Stromal cell of bone marrow (primary cell): Measurements from ENCODE around the gene IER3IP1.
"Not testable (repeated sequence)": the region's sequence is repeated elsewhere in the genome, so short reads cannot be mapped to it uniquely, and the experiment has no call there.

Source experiments
- DNase-seq: peaks from one replicate; pipeline ENCODE4 v3.0.0-alpha.2; 2012; ENCODE audit warnings: low read depth

IER3IP1 gene

GRCh38 chr18:47158404-47158803 is 17.8 kb downstream of the IER3IP1 start:
- not testable (repeated sequence) for DNase-seq

DNA sequence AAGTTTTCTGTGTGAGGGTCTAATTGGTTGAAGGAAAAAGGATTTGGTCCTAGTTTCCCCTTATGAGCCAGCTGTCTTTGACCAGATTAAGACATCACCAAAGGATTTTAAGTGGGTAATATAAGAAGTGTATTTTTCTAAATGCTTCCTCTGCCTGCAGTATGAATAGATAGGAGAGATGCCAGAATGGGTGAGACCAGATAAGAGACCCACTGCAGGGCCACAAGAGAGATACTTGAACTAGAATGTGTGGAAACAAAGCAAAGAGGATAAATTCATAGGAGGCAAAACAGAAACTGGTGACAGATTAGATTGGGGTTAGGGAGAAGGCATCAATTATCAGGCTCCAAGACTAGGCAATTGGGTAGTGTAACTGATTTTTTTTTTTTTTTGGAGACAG is 24.7 kb downstream of the IER3IP1 start:
- DNase-seq = no peak

GRCh38 chr18:47150824-47151366 is 25.3 kb downstream of the IER3IP1 start:
- DNase-seq = no peak

GRCh38 chr18:47150029-47150823 is 25.9 kb downstream of the IER3IP1 start, which contains the start of gene HDHD2:
HDHD2 (minus strand) TSS chr18:47150500; CDS start chr18:47136439, 14,061 bp downstream.
- DNase-seq = peak; percentile 62

- DNase-seq = no peak
These were observed 26.6 kb downstream of the IER3IP1 start for GRCh38 chr18:47149457-47150028.

DNA sequence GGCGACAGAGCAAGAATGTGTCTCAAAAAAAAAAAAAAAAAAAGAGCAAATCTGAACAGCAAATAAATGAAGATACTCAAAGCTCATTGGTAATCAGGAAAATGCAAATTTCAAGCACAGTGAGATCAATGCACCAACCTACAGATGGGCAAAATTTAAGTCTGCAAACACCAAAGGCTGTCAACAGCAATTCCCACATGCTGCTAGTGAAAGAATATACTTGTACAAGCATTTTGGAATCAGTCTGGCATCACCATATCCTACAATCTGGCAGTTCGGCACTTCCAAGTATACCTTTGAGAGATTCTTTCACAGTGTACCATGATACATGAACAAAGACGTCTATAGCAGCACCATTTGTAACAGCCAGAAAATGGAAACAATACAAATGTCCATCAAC is 30.0 kb downstream of the IER3IP1 start:
- DNase-seq = no peak

DNA sequence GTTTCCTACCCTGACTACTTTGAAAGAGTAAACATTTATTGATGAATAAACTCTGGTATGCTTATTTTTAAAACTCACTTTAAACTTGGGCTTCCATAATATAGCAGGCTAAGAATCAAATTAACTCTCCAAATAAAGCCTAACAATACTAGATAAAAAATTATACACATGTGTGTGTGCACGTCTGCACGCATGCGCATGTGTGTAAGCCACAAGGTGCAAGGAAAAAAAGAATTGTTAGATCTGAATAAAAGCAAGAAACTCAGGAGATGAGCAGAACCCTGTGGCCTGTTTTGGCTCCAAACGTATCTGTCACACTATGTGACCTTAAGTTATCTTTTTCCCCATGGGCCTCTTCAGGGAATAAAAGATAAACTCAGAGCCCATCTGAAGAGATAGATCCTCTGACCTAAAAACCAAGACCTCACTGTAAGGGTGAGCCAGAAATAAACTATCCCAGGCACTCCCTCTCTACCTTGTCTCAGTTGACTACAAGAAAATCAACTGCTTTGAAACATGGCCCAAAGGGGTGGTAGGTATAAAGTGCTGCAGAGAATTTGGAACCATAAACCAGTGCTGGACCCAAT is 32.2 kb downstream of the IER3IP1 start:
- DNase-seq = no peak

- no peak for DNase-seq
These were observed 33.0 kb downstream of the IER3IP1 start for GRCh38 chr18:47143153-47143552.

DNA sequence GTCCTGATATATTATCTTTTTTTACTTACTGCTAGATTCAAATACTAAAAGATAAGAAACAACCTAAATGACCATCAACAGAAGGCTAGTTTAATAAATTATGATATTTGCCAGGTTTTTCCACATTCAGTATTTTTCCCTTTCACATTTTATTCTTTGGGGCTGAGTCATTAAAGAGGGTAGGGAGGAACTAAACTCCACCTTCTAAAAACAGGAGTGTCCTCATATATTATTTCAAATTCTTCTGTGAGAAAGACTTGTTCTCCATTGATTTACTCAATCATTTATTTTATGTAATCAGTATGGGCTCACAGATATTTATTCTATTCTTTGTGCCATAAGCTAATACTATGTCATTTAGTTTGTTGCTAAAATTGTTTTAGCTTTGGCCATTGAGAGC is 34.9 kb downstream of the IER3IP1 start:
- DNase-seq = no peak

DNA sequence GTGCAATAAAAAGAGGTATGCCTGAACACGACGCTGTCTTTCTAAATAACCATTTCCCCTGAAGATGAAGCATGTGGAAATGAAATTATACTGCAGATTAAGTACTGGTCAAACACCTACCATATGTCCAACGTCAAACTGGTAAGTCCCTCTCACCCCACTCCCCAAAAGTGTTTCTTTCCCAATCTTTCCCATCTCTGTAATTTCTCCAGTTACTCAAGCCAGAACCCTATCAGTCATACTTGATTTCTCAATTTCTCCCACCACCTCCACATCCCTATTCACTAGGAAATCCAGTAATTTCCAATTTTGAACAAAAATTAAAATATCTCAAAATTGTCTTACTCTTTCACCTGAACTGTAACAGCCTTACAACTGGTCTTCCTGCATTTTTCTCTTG is 55.0 kb downstream of the IER3IP1 start:
- DNase-seq = no peak

- no peak for DNase-seq
These were observed 55.7 kb downstream of the IER3IP1 start for GRCh38 chr18:47120428-47120827.

GRCh38 chr18:47118981-47119380 is 57.2 kb downstream of the IER3IP1 start:
- DNase-seq = peak; percentile 69

DNA sequence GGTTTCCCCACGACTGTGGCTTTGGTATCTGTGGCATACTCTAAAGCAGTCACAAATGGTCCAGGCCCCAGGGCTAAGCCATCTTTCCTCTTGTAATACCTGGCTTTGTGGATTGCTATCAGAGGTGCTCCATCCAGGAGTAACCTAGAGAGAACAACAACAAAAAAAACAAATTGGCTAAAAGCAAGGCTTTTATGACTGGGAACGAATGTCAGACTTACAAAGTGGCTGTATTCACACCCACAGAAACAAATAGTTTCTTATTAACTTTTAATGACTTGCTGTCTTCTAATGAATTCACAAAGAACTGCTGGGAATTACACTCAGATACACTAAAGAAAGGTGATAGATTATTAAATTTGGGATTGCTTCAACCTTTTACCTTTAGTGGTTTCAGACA is 61.0 kb downstream of the IER3IP1 start:
- no peak for DNase-seq

DNA sequence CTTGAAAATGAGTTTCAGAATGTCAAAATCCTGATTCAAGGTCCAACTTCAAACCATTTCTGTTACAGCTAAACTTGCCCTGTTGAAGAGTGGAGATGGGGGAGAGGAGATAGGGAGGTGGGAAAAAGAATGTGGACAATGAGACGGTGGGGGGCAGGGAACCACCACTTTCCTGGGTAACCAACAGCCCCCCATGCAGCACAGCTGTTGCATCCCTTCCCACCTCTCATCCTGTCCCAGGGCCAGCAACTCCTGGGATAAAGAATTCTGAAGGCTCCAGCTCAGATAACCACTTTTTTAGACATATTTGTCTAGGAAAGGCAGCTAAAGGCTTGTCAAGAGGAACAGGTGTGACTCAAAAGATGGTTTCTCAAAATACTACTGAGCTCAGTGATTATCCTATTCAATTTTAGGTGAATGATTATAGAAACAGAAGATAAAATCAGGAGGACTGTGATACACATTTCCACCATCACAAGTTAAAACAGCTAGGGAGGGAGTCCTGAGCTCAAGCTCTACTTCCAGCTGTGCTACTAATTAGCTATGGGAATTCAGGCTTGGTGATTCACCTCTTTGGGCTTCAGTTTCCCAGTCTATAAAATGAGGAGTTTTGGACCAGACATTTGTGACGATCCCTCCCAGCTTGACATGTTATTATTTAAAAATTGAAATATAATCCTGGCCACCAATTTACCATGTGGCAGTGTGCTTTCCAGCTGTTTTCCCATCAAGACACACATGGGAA is 62.2 kb downstream of the IER3IP1 start:
- DNase-seq = peak; percentile 18

GRCh38 chr18:47110492-47111274 is 65.5 kb downstream of the IER3IP1 start:
- no peak for DNase-seq

- DNase-seq = no peak
These were observed 66.4 kb downstream of the IER3IP1 start for GRCh38 chr18:47109720-47110119.

DNA sequence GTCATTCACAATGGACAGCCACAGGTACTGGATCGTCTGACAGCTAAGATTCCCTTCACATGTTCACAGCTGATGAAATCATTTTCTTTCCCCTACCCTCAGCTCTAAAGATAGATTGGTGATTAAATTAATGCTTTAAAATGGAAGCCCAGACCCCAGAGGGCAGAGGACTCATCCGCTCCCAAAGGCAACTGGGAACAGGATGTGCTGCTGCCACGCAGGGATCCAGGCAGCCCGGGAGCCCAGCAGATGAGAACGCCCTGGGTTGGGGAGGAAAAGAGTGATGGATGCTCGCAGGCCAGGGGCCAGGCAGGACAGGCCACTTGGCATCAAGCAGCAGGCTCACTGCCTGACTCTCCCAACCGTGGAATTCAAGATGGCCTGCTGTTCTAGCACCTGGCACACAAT is 67.2 kb downstream of the IER3IP1 start:
- no peak for DNase-seq

GRCh38 chr18:47108373-47108772 is 67.8 kb downstream of the IER3IP1 start:
- no peak for DNase-seq
